Measurements from ENCODE around the gene PLEKHA7.

The PLEKHA7 gene

GRCh38 chr11:17026487-17027082 is 12.4 kb upstream of the PLEKHA7 start:
- no peak for TF ChIP-seq CTCF (IDR thresholded peaks at IDR 0.05; ENCODE audit: low read depth, low read length, missing control alignments)
- in situ Hi-C loops (cut with HindIII; ENCODE audit: low sequenced_read_pairs) = no loop called here
- DNase-seq (ENCODE audit: low read depth) = no peak

DNA sequence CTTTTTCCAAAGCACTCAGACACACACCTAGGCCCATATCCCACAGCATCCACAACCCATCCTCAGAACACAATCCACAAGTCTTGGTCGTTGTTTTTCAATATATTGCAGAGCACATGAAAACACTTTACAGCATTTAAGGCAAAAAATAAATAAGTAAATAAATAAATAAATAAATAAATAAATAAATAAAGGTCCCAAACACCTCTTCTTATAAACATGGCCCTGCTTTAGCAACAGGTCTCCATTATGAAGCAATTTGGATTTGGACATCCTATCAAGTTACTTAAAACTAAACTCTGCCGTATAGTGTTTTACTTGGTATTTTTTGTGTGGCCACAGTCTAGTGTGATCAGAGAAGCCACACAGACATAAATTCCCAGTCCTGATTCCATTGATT is 10.7 kb upstream of the PLEKHA7 start:
- in situ Hi-C loops (cut with HindIII; ENCODE audit: low sequenced_read_pairs) = no loop called here

More at GRCh38 chr11:17026487-17027082, 12.4 kb upstream of the PLEKHA7 start:
- H3K4me3 ChIP-seq (ENCODE audit: low read depth, low read length) = no peak overlapping the region

GRCh38 chr11:17021511-17021910 is 7.3 kb upstream of the PLEKHA7 start:
- in situ Hi-C loops (cut with HindIII; ENCODE audit: low sequenced_read_pairs) = no loop called here
- no peak for TF ChIP-seq CTCF (IDR thresholded peaks at IDR 0.05; ENCODE audit: low read depth, low read length, missing control alignments)
- H3K4me3 ChIP-seq (ENCODE audit: low read depth, low read length) = no peak overlapping the region
- no peak for DNase-seq (ENCODE audit: low read depth)

More for the DNA sequence above, 10.7 kb upstream of the PLEKHA7 start:
- no peak for TF ChIP-seq CTCF (IDR thresholded peaks at IDR 0.05; ENCODE audit: low read depth, low read length, missing control alignments)
- DNase-seq (ENCODE audit: low read depth) = no peak
- H3K4me3 ChIP-seq (ENCODE audit: low read depth, low read length) = no peak overlapping the region

GRCh38 chr11:17020831-17021230 is 6.6 kb upstream of the PLEKHA7 start:
- no peak for DNase-seq (ENCODE audit: low read depth)
- no peak for TF ChIP-seq CTCF (IDR thresholded peaks at IDR 0.05; ENCODE audit: low read depth, low read length, missing control alignments)
- in situ Hi-C loops (cut with HindIII; ENCODE audit: low sequenced_read_pairs) = no loop called here
- no peak overlapping the region for H3K4me3 ChIP-seq (ENCODE audit: low read depth, low read length)

DNA sequence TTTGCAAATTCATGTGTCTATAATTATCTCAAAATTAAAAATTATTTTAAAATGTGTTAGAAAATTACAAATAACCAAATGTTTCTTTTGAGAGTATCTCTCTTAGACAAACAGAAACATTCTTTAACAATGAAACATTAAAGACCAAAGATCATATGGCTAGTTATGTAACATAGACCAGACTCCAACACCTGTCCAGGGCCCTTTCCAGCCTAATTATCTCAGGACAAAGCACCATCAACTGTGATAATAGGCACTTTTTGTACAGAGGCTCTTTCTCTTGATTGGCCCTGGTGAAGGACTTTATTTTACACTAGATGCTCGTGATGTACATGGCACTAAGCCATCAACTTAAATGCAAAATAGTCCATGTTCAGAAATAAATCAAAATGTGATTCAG is 5.0 kb upstream of the PLEKHA7 start:
- H3K4me3 ChIP-seq (ENCODE audit: low read depth, low read length) = no peak overlapping the region
- DNase-seq (ENCODE audit: low read depth) = no peak
- in situ Hi-C loops (cut with HindIII; ENCODE audit: low sequenced_read_pairs) = no loop called here
- TF ChIP-seq CTCF (IDR thresholded peaks at IDR 0.05; ENCODE audit: low read depth, low read length, missing control alignments) = no peak

DNA sequence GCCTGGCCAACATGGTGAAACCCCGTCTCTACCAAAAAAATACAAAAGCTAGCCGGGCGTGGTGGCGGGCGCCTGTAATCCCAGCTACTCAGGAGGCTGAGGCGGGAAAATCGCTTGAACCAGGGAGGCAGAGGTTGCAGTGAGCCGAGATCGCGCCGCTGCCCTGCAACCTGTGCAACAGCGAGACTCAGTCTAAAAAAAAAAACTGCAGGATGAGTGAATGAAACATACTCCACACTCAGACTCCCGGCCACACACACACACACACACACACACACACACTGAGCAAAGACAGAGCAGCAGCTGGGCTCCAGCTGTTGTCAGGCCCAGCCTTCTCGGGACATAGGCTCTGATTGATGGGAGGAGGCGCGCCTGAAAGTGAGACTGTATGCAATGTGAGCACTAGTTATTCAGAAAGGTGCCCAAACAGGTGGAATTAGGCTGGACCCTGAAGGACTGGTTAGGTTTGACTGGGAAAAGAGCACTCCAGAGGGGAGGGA is 1.5 kb upstream of the PLEKHA7 start:
- no peak for TF ChIP-seq CTCF (IDR thresholded peaks at IDR 0.05; ENCODE audit: low read depth, low read length, missing control alignments)
- DNase-seq (ENCODE audit: low read depth) = no peak
- H3K4me3 ChIP-seq (ENCODE audit: low read depth, low read length) = no peak overlapping the region
- in situ Hi-C loops (cut with HindIII; ENCODE audit: low sequenced_read_pairs) = no loop called here
